SJSA1 (cell line): ENCODE data around the gene NOL9. TPM values are rescaled to one million over a fixed set of nuclear protein-coding genes. Genes with fewer than 3 reads are reported as not detected.

Experiments
- DNase-seq, 2 experiments: peaks; one replicate each; pipeline ENCODE4 v3.0.0-alpha.2; 2015 to 2020; ENCODE audit warnings: low spot score in 2 of 2, low read depth in 1 of 2
- H3K27ac ChIP-seq: fragments of 250-450 bp; sonication (Bioruptor Pico); 2 replicates; pipeline ENCODE4 v1.5.1; 2020; ENCODE audit warnings: mild to moderate bottlenecking, moderate library complexity
- H3K27me3 ChIP-seq: fragments of 250-450 bp; sonication (Bioruptor Pico); replicated peaks from 2 replicates; pipeline ENCODE4 v1.5.1; 2020; ENCODE audit warnings: mild to moderate bottlenecking, moderate library complexity
- H3K36me3 ChIP-seq: fragments of 250-450 bp; sonication (Bioruptor Pico); 2 replicates; pipeline ENCODE4 v1.5.1; 2020; ENCODE audit warnings: mild to moderate bottlenecking
- H3K4me1 ChIP-seq: fragments of 250-450 bp; sonication (Bioruptor Pico); replicated peaks from 2 replicates; pipeline ENCODE4 v1.6.1; 2021; ENCODE audit warnings: mild to moderate bottlenecking
- H3K4me3 ChIP-seq: fragments of 250-450 bp; sonication (Bioruptor Pico); 2 replicates; pipeline ENCODE4 v1.5.1; 2020; ENCODE audit warnings: mild to moderate bottlenecking
- H3K9me3 ChIP-seq: fragments of 250-450 bp; sonication (Bioruptor Pico); replicated peaks from 2 replicates; pipeline ENCODE4 v1.5.1; 2020; ENCODE audit warnings: mild to moderate bottlenecking
- total RNA-seq: library from RNA; depleted of rRNA; stranded (reverse); fragments of >200 nt; shearing (Covaris generic); gene quantifications from 2 replicates; pipeline ENCODE4 v1.2.3, GENCODE V29; 2014

The NOL9 gene
- total RNA-seq, 1 experiment from 2014 or later = 32.0 TPM

DNA sequence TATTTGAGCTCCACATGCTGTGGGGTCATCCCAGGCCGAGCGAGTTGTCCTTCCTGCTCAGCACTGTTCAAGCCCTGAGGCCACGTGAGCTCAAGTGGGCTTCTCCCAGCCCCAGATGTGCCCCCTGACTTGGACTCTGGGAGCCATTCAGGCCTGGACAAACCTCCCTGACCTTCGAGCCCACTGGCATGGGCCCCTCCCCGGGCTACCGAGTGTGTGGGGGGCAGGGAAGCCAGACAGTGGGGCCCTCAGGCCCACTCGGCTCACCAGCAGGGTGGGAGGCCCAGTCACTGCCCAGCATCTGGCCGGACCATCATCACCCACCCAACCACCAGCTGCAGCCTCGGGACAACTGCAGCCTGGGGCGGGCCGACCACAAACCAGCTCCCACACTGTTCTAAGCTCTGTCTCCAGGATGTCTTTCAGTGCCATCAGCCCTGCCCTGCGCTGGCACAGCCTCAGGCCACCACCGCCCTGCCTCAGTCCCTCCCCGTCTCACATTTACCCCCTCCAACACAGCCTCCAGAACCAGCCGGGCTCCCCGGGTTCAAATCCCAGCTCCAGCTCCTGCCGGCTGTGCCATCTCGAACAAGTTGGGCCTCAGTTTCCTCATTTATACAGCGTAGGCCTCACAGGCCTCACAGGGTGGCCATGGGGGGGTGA, 41.9 kb downstream of the NOL9 start:
- no peak overlapping the region for H3K27ac ChIP-seq
- H3K9me3 ChIP-seq = no peaks in the 10 kb centered on the region
- H3K4me3 ChIP-seq = no peak overlapping the region
- DNase-seq = no peak
- H3K36me3 ChIP-seq = no peaks in the 10 kb centered on the region
- peaks cover 4% of the 10 kb centered on the region; the same call in 1 of the 2 replicates for H3K4me1 ChIP-seq
- no peaks in the 10 kb centered on the region for H3K27me3 ChIP-seq

DNA sequence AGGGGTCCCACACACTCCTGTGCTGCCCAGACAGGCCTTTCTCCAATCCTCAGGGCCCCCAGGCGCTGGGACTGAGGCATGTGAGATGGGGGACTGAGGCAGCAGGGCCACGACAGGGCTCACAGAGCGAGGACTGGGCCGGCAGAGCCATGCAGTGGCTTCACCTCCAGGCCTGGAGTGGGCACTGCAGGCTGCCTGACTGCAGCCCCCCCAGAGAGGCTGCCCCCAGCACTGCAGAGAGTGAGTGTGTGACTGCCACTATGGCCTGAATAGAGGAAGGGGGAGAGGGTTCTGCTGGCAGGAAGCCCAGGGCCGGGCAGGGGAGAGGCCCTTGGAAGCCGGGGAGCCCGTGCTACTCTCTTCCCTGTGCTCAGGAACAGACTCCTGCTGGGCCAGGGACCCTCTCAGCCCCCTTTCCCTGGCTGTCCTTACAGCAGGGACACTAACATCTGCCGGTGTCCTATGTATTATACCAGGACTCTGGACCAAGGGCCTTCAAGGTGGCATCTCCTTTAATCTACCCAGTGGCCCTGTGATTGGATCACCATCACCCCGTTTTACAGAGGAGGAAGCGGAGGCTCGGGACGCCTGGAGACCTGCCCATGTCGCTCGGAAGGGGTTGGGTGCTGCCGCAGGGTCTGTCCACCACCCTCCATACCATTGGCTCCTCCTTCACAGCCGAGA, 42.6 kb downstream of the NOL9 start:
- H3K4me1 ChIP-seq = peaks cover 4% of the 10 kb centered on the region; the same call in 1 of the 2 replicates
- no peak overlapping the region for H3K27ac ChIP-seq

DNA sequence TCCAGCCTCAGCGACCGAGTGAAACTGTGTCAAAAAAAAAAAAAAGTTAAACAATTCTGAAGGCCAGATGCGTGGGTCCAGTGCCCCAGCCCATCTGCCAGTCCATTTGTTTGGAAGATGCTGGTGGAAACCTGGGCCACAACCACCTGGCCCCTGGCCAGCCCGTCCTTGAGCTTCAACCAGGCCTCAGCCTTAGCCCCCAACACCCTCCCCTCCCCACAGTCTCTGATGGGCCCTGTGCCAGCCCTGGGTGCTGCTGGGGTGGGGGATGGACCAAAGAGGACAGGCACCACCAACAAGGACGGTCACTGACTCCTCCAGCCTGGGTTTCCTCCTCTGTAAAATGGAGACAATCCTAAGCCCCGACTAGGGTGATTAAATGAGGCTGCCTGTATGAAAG, 43.3 kb downstream of the NOL9 start:
- H3K36me3 ChIP-seq = no peaks in the 10 kb centered on the region
- H3K27me3 ChIP-seq = no peaks in the 10 kb centered on the region
- peaks cover 4% of the 10 kb centered on the region; the same call in 1 of the 2 replicates for H3K4me1 ChIP-seq
- no peak for DNase-seq
- H3K4me3 ChIP-seq = no peak overlapping the region
- H3K9me3 ChIP-seq = no peaks in the 10 kb centered on the region
- no peak overlapping the region for H3K27ac ChIP-seq

More for the DNA sequence above, 42.6 kb downstream of the NOL9 start:
- H3K27me3 ChIP-seq = no peaks in the 10 kb centered on the region
- no peak for DNase-seq
- no peaks in the 10 kb centered on the region for H3K36me3 ChIP-seq
- no peak overlapping the region for H3K4me3 ChIP-seq
- no peaks in the 10 kb centered on the region for H3K9me3 ChIP-seq

DNA sequence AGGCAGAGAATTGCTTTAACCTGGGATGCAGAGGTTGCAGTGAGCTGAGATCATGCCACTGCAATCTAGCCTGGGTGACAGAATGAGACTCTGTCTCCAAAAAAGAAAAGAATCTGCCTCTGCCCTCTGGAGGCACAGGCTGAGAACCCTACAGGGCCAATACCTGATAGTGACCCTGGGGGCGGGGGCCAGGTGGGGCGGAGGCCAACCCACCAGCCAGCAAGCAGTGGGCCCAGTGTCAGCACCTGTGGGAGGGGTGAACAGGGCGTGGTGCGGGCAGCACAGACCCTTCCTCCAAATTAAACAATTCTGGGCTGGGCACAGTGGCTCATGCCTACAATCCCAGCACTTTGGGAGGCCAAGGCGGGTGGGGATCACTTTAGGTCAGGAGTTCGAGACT, 43.8 kb downstream of the NOL9 start:
- H3K4me1 ChIP-seq = no peaks in the 10 kb centered on the region; the same call in 1 of the 2 replicates
- DNase-seq = no peak
- H3K27ac ChIP-seq = no peak overlapping the region

DNA sequence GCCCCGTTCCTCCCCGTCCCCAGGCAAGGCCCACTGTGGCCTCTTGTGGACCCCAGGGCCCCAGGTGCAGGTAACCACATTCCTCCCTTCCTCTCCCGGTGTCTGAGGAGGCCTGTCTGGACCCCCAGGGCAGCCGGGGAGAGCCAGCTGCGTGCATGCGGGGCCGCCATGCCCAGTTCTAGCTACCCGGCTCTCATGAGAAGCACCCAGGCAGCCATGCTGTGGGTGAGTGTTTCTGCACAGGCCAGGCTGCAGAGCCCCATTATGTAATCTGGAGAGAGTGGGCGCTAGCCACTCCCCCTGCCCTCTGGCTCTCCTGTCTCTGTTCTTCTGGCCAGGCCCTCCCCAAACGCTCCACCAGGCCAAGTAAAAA, 44.4 kb downstream of the NOL9 start:
- Histone ChIP-seq H3K4me3 (no peak overlapping the region), H3K36me3 (no peaks in the 10 kb centered on the region), H3K27ac (no peak overlapping the region), H3K27me3 (no peaks in the 10 kb centered on the region), H3K4me1 (no peaks in the 10 kb centered on the region), H3K9me3 (no peaks in the 10 kb centered on the region)
- no peak for DNase-seq

More for the DNA sequence above, 43.8 kb downstream of the NOL9 start:
- Histone ChIP-seq H3K4me3 (no peak overlapping the region), H3K27me3 (no peaks in the 10 kb centered on the region), H3K9me3 (no peaks in the 10 kb centered on the region), H3K36me3 (no peaks in the 10 kb centered on the region)

DNA sequence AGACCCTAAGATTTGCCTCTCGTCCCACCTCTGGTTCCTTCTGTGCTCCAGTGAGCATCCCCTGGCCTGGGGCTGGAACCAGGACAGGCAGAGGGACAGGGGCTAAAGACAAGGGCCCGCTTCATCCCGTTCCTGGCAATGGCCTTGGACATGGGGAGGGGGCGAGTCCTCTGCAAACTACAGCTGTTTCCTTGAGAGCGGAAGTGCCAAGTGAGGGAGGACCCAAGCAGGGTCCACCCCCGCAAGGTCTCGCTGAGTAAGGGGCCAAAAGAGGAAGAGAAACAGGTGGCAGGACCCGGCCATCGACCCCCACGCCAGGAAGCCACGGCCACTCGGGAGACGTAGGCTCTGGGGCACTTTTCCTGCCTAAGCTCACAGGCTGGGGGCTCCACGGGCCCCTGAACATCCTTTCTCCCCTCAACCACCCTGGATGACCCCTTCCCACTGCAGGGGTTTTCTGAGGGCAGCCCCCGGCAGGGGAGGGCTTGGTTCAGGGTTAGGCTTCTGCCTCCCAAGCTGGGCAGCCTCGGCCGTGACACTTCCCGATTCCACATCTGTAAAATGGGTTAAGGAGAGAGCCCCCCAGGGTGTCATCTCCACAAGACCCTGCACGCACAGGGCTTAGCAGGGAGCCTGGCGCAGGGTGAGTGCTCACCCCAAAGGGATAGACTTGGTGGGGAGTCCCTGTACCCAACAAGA, 44.9 kb downstream of the NOL9 start:
- H3K27ac ChIP-seq = no peak overlapping the region
- no peaks in the 10 kb centered on the region for H3K9me3 ChIP-seq
- H3K4me3 ChIP-seq = no peak overlapping the region
- H3K27me3 ChIP-seq = no peaks in the 10 kb centered on the region
- H3K36me3 ChIP-seq = no peaks in the 10 kb centered on the region
- no peaks in the 10 kb centered on the region for H3K4me1 ChIP-seq
- DNase-seq = no peak

DNA sequence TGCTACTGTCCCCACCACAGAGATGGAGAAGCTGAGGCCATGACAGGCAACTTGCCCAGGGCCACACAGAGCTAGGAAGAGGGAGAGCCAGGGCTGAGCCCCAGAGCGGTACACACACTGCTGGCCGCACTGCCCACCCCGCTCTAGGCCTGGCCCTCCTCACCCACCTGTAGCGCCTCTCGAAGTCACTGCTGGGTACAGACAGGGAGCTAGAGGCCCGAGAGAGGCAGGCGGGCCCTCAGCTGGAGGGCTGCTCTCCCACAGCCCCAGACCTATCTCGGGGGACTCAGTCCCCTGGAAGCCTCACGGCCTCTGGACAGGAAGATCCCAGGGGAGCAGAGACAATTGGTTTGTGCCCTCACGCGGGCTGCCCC, 45.5 kb downstream of the NOL9 start:
- DNase-seq = no peak
- Histone ChIP-seq H3K27me3 (no peaks in the 10 kb centered on the region), H3K4me1 (no peaks in the 10 kb centered on the region), H3K9me3 (no peaks in the 10 kb centered on the region), H3K36me3 (no peaks in the 10 kb centered on the region), H3K27ac (no peak overlapping the region), H3K4me3 (no peak overlapping the region)

DNA sequence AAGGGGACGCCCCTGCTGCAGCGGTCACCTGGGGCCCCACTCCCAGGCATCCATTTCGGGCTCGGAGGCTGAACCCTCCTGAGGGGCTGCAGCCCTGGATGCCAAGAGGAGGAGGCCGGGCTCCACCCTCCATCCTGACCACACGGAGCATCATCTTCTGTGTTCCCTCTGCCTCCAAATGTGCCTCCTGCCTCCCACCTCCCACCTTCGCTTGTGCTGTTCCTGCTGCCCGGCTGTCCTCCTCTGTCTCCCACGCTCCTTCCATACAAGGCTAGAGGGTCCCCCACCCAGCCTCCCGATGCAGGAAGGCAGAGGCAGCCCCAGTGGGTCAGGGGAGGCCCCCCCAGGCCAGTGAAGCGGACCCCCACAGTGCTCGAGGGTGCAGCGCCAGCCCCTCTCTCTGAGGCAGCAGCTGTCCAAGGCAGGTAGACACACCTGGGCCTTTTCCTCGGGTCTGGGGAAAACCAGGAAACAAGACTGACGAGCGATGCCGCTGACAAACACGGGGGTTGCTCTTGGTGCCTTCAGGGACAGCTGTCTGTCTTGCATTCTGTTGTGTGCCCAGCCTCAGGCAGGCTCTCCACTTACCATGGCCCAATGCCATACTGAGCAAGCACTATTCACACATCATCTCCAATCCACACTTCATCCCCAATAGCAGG, 46.0 kb downstream of the NOL9 start:
- Histone ChIP-seq H3K4me1 (no peaks in the 10 kb centered on the region), H3K27me3 (no peaks in the 10 kb centered on the region), H3K27ac (no peak overlapping the region), H3K36me3 (no peaks in the 10 kb centered on the region), H3K9me3 (no peaks in the 10 kb centered on the region), H3K4me3 (no peak overlapping the region)
- DNase-seq = no peak

DNA sequence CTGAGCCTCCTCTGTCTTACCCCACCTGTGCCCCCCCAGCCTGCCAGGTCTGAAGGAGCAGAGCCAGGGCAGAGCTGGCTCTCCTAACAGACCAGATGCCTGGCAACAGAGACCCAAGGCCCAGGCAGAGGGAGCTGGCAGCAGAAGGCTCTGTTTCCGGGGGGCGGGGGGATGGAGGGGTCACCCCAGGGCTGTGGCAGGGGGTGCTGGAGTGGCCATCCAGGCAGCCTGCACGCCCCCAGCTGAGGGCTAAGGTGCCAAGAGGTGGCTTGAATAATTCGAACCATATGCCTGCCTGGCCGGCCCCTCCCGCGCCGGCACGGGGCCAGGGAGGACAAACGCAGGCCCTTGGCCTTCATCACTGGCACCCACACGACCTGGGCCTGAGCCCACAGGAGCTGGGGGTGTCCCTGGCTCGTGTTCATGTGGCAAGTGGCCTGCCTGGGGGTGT, 46.8 kb downstream of the NOL9 start:
- Histone ChIP-seq H3K27ac (no peak overlapping the region), H3K4me1 (no peaks in the 10 kb centered on the region), H3K36me3 (no peaks in the 10 kb centered on the region), H3K27me3 (no peaks in the 10 kb centered on the region), H3K4me3 (no peak overlapping the region), H3K9me3 (no peaks in the 10 kb centered on the region)
- no peak for DNase-seq

DNA sequence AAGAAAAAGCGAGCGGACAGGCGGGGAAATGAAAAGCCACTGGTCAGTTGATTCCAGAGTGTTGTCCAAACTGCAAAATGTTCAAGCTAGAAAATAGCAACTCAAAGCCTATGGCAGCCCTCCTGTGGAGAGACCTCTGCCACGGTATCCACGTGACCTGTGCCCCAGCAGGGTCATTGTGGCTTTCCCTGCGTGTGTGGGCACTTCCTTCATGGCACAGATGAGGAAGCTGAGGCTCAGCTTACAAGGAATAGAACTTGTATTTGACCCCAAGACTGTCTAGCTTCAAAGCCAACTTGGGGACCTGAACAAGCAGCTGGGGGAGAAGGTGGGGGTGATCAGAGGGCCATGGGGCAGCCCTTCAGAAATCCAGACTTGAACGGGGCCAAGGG, 47.3 kb downstream of the NOL9 start:
- H3K4me3 ChIP-seq = no peak overlapping the region
- DNase-seq = no peak
- H3K9me3 ChIP-seq = no peaks in the 10 kb centered on the region
- no peaks in the 10 kb centered on the region for H3K27me3 ChIP-seq
- no peak overlapping the region for H3K27ac ChIP-seq
- no peaks in the 10 kb centered on the region for H3K4me1 ChIP-seq
- no peaks in the 10 kb centered on the region for H3K36me3 ChIP-seq

DNA sequence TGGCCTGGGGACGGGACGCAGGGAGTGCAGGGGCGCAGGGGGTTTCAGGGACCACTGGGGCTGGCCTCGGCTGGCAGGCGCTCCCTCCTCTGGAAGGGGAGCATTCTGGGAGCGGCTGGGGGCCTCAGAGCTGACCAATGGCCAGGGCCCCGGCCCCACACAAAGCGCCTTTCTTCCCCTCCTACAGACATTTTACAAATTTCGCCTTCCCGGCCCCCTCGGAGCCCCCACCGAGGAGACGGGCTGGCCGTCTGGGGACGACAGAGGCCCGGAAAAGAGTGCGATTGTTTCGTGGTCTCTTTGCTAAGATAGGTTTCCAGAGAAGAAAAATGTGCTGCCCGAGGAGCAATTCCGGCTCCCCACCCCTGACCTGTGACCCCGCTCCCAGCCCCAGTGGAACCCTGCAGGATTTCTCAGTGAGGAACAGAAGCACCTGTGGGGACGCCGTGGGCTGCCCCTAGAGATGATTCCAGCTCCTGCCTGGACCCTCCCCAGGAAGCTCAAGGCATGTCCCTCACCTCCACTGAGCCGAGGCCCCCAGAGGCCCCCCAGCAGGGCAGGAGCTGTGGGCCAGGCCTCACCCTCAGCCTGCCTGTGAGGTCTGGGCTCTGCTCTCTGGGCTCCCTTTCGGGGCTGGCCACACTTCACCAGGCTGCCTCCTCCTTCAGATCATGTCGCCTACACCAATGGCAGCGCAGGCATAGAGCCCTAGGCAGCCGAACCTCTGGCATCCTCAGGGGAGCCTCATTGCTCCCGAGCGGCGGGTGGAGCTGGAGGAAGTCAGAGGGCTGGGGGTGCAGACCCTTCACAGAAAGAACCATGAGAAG, 47.9 kb downstream of the NOL9 start:
- H3K4me1 ChIP-seq = no peaks in the 10 kb centered on the region
- no peak overlapping the region for H3K4me3 ChIP-seq
- H3K27me3 ChIP-seq = no peaks in the 10 kb centered on the region
- H3K9me3 ChIP-seq = no peaks in the 10 kb centered on the region
- no peaks in the 10 kb centered on the region for H3K36me3 ChIP-seq
- no peak overlapping the region for H3K27ac ChIP-seq
- no peak for DNase-seq

DNA sequence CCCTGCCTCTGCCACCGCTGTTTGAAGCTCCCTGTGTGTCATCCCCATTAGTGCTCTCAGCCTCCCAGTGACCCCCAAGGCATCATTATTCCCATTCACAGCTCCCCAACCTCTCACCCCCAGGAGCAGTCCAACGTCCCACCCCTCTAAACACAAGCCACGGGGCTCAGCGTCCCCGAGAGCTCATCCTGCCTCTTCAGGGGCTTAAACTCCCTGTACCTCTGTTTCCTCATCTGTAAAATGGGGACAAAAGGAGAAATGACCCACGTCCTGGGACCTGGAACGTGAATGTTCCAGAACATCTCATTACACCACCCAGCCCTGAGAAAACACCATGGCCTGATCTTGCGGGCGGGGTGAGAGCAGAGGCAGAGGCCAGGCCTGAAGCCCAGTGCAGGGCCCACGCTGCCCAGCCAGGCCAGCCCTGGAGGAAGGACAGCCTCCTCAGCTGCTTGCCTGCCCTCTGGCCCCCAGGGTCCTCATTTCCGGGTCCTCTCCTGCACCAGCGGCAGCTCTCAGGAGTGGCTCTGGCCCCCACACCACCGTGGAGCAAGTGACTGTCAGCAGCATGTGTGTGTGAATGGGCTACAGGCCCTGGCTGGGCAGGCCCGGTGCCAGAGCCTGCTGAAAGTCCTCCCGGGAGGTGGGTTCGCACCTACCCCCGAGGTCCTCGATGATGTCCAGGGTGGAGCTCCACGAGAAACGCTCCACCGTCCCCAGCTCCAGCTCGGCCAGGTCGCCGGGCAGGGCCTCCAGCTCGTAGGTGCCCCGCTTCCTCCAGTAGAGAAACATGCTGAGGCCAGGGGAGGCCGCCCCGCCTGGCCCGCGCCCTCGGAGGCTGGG, 48.7 kb downstream of the NOL9 start:
- H3K4me3 ChIP-seq = no peak overlapping the region
- H3K9me3 ChIP-seq = no peaks in the 10 kb centered on the region
- no peak for DNase-seq
- no peaks in the 10 kb centered on the region for H3K4me1 ChIP-seq
- H3K27me3 ChIP-seq = no peaks in the 10 kb centered on the region
- H3K36me3 ChIP-seq = no peaks in the 10 kb centered on the region
- no peak overlapping the region for H3K27ac ChIP-seq
